Activated T-helper 1 cell treated with anti-CD3 and anti-CD28 coated beads, Interleukin-2, amount 50 U/mL, for 16 hours (primary cell): ENCODE data around the gene TTC16.
A peak's percentile ranks its signal among the peaks of the same experiment; 100 is the strongest.

Source experiments
- DNase-seq, 2 donors: peaks; one replicate each; pipeline ENCODE4 v3.0.0-alpha.2; 2020; ENCODE audit warnings: low read depth in 1 of 2, low spot score in 1 of 2

The TTC16 gene

GRCh38 chr9:127715470-127716337 lies at the start of gene TTC16, which contains the start of gene PTRH1:
TTC16 (plus strand) TSS chr9:127716079; CDS start chr9:127716146, 67 bp downstream.
PTRH1 (minus strand) TSS chr9:127715663; CDS start chr9:127715639, 24 bp downstream.
- DNase-seq = peak; percentile 95 to 96

- no peak for DNase-seq
Measured at GRCh38 chr9:127667127-127667844, 48.6 kb upstream of the TTC16 start.

GRCh38 chr9:127667906-127668305 lies 48.0 kb upstream of the TTC16 start:
- DNase-seq = no peak

- no peak for DNase-seq
Measured at GRCh38 chr9:127673234-127673633, 42.6 kb upstream of the TTC16 start.

GRCh38 chr9:127676638-127677037 lies 39.2 kb upstream of the TTC16 start:
- DNase-seq = no peak

- no peak for DNase-seq
Measured at GRCh38 chr9:127679506-127679905, 36.4 kb upstream of the TTC16 start.

GRCh38 chr9:127680226-127680625 lies 35.7 kb upstream of the TTC16 start:
- DNase-seq = no peak

- no peak for DNase-seq
Measured at GRCh38 chr9:127680846-127681245, 35.0 kb upstream of the TTC16 start.

GRCh38 chr9:127682351-127683136 lies 33.3 kb upstream of the TTC16 start:
- no peak for DNase-seq

- no peak for DNase-seq
Measured at GRCh38 chr9:127683723-127684122, 32.2 kb upstream of the TTC16 start.

- no peak for DNase-seq
Measured at GRCh38 chr9:127684576-127684975, 31.3 kb upstream of the TTC16 start.

GRCh38 chr9:127686461-127687393 lies 29.2 kb upstream of the TTC16 start:
- no peak for DNase-seq

- no peak for DNase-seq
Measured at GRCh38 chr9:127689329-127690000, 26.4 kb upstream of the TTC16 start.

- no peak for DNase-seq
Measured at GRCh38 chr9:127690735-127691134, 25.1 kb upstream of the TTC16 start.

GRCh38 chr9:127692071-127692470 lies 23.8 kb upstream of the TTC16 start:
- no peak for DNase-seq

- DNase-seq = no peak
Measured at GRCh38 chr9:127693143-127693542, 22.7 kb upstream of the TTC16 start.

- DNase-seq = no peak
Measured at GRCh38 chr9:127693697-127694096, 22.2 kb upstream of the TTC16 start.

- no peak for DNase-seq
Measured at GRCh38 chr9:127694890-127695720, 20.8 kb upstream of the TTC16 start.

GRCh38 chr9:127697575-127697974 lies 18.3 kb upstream of the TTC16 start:
- no peak for DNase-seq
